Left ventricle myocardium inferior (tissue), 1 donor: Measurements from ENCODE around the gene PRPSAP2. TPM values are rescaled to one million over a fixed set of nuclear protein-coding genes. Genes with fewer than 3 reads are reported as not detected.

ENCODE experiments used
- DNase-seq: peaks from one replicate; pipeline ENCODE4 v3.0.0-alpha.2; 2020
- H3K27ac ChIP-seq: fragments of 200-600 bp; replicated peaks from 2 replicates; pipeline ENCODE4 v1.8.0; 2021
- H3K27me3 ChIP-seq: fragments of 200-600 bp; 2 replicates; pipeline ENCODE4 v1.8.0; 2021; ENCODE audit warnings: low read depth
- H3K36me3 ChIP-seq: fragments of 200-600 bp; 2 replicates; pipeline ENCODE4 v1.8.0; 2021
- H3K4me1 ChIP-seq: fragments of 200-600 bp; 2 replicates; pipeline ENCODE4 v1.8.0; 2021
- H3K4me3 ChIP-seq: fragments of 200-600 bp; 2 replicates; pipeline ENCODE4 v1.8.0; 2021; ENCODE audit warnings: mild to moderate bottlenecking, moderate library complexity
- H3K9me3 ChIP-seq: fragments of 200-600 bp; replicated peaks from 2 replicates; pipeline ENCODE4 v1.8.0; 2021
- intact Hi-C: fragments of 100-400 bp; cut with micrococcal nuclease; formaldehyde crosslinking; loops from one replicate; pipeline ENCODE4 v1.11.0; 2022
- total RNA-seq: library from RNA; stranded (reverse); fragmentation: NEBNext Ultra II Directional; extraction: Animal tissue kit (Norgen Biotek cat#: 25700); gene quantifications from one replicate; pipeline ENCODE4 v1.2.1, GENCODE V29; 2021
- TF ChIP-seq, protein P1 (sequence below): fragments of 200-600 bp; IDR thresholded peaks from 2 replicates; pipeline ENCODE4 v1.8.0; 2021; ENCODE audit warnings: antibody characterized with exemption, mild to moderate bottlenecking, borderline replicate concordance
- donor health status: DM: no; HTN: yes; CAD: no; lungs with severe emphysema.

The PRPSAP2 gene
- total RNA-seq, 1 donor from 2014 or later, result 22.3 TPM

GRCh38 chr17:18896146-18896545 is 38.2 kb downstream of the PRPSAP2 start:
- intact Hi-C loops, result no loop called here
- Histone ChIP-seq H3K9me3 (peaks cover 13% of the 10 kb centered on the region), H3K36me3 (peaks cover 70% of the 10 kb centered on the region), H3K4me3 (no peak overlapping the region), H3K4me1 (peaks cover 3% of the 10 kb centered on the region), H3K27ac (no peak overlapping the region), H3K27me3 (no peaks in the 10 kb centered on the region)
- no peak for DNase-seq
- TF ChIP-seq, protein P1, sequence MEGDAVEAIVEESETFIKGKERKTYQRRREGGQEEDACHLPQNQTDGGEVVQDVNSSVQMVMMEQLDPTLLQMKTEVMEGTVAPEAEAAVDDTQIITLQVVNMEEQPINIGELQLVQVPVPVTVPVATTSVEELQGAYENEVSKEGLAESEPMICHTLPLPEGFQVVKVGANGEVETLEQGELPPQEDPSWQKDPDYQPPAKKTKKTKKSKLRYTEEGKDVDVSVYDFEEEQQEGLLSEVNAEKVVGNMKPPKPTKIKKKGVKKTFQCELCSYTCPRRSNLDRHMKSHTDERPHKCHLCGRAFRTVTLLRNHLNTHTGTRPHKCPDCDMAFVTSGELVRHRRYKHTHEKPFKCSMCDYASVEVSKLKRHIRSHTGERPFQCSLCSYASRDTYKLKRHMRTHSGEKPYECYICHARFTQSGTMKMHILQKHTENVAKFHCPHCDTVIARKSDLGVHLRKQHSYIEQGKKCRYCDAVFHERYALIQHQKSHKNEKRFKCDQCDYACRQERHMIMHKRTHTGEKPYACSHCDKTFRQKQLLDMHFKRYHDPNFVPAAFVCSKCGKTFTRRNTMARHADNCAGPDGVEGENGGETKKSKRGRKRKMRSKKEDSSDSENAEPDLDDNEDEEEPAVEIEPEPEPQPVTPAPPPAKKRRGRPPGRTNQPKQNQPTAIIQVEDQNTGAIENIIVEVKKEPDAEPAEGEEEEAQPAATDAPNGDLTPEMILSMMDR, result no peak

DNA sequence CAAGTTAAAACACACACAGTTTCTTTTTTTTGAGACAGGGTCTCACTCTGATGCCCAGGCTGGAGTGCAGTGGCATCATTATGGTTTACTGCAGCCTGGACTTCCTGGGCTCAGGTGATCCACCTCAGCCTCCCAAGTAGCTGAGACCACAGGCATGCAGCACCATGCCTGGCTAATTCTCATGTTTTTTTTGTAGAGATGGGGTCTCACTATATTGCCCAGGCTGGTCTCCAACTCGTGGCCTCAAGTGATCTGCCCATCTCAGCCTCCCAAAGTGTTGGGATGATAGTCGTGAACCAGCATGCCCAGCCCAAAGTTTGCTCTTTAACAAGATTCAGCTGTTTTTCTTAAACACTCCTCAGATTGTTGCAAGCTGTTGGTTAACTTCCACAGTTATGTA is 39.0 kb downstream of the PRPSAP2 start:
- Histone ChIP-seq H3K27ac (no peak overlapping the region), H3K36me3 (peaks cover 70% of the 10 kb centered on the region), H3K9me3 (peaks cover 13% of the 10 kb centered on the region), H3K4me3 (no peak overlapping the region), H3K4me1 (peaks cover under 1% of the 10 kb centered on the region), H3K27me3 (no peaks in the 10 kb centered on the region)
- intact Hi-C loops, result no loop called here
- TF ChIP-seq, protein P1, result no peak
- no peak for DNase-seq

DNA sequence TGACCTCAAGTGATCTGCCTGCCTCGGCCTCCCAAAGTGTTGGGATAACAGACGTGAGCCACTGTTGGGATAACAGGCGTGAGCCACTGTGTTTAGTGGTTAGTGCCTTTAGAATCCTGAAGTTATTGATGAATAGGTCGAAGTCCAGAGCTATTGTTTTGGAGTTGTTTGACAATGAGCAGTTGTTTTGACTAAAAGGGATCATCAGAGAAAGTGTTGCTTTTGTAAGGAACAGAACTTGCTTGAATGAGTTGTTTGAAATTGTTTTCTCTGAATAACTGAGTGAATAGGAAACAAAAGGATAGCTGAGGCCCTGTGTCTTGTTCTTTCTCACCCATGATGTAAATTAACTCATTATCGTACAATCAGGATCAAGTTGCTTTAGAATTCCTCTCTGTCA is 46.6 kb downstream of the PRPSAP2 start:
- no peak for DNase-seq
- no peaks in the 10 kb centered on the region for H3K27me3 ChIP-seq
- H3K9me3 ChIP-seq, result no peaks in the 10 kb centered on the region
- no peak overlapping the region for H3K27ac ChIP-seq
- intact Hi-C loops, result no loop called here
- peaks cover 43% of the 10 kb centered on the region for H3K36me3 ChIP-seq
- H3K4me1 ChIP-seq, result no peaks in the 10 kb centered on the region
- no peak overlapping the region for H3K4me3 ChIP-seq
- TF ChIP-seq, protein P1, result no peak

- Histone ChIP-seq H3K4me3 (no peak overlapping the region), H3K4me1 (no peaks in the 10 kb centered on the region), H3K27ac (no peak overlapping the region), H3K36me3 (peaks cover 49% of the 10 kb centered on the region), H3K9me3 (no peaks in the 10 kb centered on the region), H3K27me3 (no peaks in the 10 kb centered on the region)
- TF ChIP-seq, protein P1, result no peak
- DNase-seq, result no peak
- intact Hi-C loops, result no loop called here
Observed at GRCh38 chr17:18905226-18905625, 47.3 kb downstream of the PRPSAP2 start.

GRCh38 chr17:18910326-18910725 is 52.4 kb downstream of the PRPSAP2 start:
- TF ChIP-seq, protein P1, result no peak

GRCh38 chr17:18910881-18911280 is 53.0 kb downstream of the PRPSAP2 start:
- H3K36me3 ChIP-seq, result peaks cover 73% of the 10 kb centered on the region
- no peak overlapping the region for H3K4me3 ChIP-seq
- intact Hi-C loops, result no loop called here
- H3K27me3 ChIP-seq, result no peaks in the 10 kb centered on the region
- no peak overlapping the region for H3K27ac ChIP-seq
- no peaks in the 10 kb centered on the region for H3K4me1 ChIP-seq
- TF ChIP-seq, protein P1, result no peak
- no peaks in the 10 kb centered on the region for H3K9me3 ChIP-seq
- no peak for DNase-seq

More at GRCh38 chr17:18910326-18910725, 52.4 kb downstream of the PRPSAP2 start:
- Histone ChIP-seq H3K27ac (no peak overlapping the region), H3K4me1 (no peaks in the 10 kb centered on the region), H3K4me3 (no peak overlapping the region), H3K27me3 (no peaks in the 10 kb centered on the region), H3K9me3 (no peaks in the 10 kb centered on the region), H3K36me3 (peaks cover 73% of the 10 kb centered on the region)
- no peak for DNase-seq
- intact Hi-C loops, result no loop called here
